ENCODE data around the gene TMEM150C.

The TMEM150C gene

DNA sequence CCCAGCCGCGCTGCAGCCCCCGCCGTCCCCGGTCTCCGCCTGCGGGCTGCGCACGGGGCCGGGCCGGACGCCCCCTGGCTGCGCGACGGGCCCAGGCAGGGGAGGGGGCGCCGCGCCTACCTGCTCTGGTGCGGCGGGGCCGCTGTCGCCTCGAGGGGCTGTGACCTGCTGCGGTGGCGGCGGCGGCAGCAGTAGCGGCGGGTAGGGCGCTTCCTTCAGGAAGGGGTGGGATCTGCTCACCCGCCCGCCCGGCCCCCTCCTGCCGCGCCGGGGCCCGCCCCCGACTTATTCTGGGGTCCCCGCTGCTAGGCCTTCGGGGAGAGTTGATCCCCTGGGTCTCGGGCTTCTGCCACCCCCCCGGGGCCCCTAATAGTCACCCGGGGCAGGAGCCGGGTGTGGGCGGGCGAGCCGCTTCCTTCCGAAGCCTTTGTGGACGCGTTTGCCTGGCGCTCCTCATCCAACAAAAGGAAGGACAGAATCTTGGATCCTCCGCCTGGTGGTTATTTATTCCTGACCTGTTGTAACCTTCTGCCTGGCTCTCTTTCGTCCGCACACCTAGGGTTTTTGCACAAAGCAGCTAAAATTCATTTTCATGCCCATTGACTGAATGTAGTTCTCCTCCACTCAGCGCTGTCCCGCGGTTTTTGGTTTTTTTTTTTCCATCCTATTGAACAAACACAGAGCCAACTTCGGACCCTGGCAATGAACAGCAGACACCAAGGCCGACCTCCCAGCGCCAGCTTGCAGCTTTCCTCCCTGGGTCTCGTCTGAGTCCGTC lies at the start of gene TMEM150C:
Gene TMEM150C, minus strand, starts transcription at position 203 of the 778 bp plus-strand sequence. CDS start 57,331 bp downstream, outside the sequence.
- peak; percentile 13 for DNase-seq

GRCh38 chr4:82611527-82611926 lies 49.7 kb upstream of the TMEM150C start:
- no peak for DNase-seq

DNA sequence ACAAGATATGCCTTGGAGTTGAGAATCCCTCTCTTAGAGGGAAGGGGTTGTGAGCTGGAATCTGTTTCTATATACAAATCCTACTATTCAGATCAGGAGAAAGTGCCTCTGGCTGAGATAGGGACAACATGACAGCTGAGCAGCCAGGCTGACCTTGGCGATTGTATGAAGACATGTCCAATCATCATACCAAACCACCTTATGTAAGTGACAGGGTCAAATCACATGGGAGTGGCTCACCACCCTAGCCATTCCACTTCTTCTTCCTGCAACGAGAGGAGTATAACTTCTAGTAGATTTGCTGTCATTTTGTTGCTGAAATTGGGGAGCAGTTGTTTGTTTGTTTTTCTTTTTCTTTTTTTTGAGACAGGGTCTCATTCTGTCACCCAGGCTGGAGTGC lies 48.3 kb upstream of the TMEM150C start:
- DNase-seq, result no peak

DNA sequence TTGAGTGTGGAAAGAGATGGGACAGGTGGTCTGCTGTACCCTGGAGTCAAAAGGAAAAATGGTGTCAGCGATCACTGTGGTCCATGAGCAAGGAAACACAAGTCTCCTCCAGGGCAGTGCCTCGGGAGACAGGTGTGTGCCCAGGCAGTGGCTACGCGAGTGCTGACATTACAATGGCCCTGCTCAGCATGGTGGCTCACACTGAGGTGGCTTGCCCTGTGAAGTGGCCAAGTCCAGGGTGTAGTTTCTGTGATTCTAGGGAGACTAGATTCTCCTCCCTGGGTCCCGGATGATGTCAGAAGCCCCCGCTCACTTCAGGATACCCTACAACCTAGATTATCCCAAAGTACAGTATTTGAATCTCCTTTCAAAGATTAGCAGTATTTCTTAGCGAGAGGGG lies 44.8 kb upstream of the TMEM150C start:
- no peak for DNase-seq

DNA sequence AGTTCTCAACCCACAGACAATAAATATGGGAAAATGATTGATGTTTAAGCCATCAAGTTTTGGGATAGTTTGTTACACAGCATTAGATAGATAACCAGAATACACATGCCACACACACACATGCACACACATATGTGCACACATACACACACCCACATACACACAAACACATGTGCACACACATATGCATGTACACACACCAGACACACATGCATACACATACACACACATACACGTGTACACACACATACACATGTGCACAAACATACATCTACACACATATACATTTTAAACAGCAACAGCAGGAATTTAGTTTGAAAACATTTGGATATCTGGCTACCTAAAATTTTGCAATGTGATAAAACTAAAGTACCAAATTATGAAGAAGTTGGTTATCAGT lies 42.7 kb upstream of the TMEM150C start:
- DNase-seq, result no peak

DNA sequence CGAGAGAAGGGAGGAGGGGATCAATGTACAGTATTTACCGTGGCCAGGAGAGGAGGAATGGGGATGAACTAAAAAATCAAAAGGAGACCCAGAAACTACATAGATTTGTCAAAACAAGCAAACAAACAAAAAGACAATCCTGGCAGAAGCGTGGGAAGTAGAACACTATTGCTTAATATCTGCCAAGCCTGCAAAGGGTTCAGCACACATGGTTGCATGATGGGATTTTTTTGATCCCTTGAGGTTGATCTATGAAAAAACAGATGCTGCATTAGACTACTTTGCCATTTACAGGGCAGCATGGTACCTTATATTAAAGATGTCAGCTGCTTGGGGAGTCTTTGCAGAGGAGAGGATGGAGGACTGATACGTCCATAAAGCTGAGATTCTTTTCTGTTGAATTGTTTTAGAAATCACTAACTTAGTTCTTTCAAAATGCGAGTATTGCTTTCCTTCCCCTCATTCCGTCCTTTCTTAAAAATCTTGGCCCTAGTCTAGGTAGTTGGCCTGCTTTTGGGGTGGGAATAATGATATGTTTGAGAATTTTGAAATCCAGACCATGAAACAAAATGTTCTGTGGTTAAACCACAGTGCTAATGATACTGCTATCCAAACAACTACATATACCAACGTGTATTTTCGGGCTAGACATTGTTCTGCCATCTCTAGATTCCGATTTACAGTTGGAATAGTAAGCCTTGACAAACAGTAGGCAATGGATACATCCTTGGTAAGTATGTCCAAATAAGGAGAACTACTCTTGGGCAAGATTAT lies 39.6 kb upstream of the TMEM150C start:
- no peak for DNase-seq

DNA sequence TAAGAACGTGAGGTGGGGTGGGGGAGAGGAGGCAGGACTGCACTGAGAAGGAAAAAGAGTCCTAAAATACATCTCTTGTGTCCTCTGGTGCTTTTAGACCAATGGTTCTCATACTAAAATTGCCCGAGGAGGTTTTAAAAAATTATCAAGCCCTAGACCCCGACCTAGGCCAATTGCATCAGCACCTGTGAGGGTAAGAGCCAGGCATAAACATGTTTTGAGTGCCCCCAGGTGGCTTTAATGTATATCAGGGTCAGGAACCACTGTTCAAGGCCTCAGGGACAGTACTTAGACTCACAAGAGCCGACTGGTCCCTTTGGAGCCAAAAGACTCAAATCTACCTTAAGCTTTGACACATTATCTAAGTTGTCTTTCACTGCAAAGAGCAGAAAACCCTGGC lies 37.5 kb upstream of the TMEM150C start:
- DNase-seq, result no peak

- DNase-seq, result no peak
Observed at GRCh38 chr4:82594456-82594855, 32.7 kb upstream of the TMEM150C start.

DNA sequence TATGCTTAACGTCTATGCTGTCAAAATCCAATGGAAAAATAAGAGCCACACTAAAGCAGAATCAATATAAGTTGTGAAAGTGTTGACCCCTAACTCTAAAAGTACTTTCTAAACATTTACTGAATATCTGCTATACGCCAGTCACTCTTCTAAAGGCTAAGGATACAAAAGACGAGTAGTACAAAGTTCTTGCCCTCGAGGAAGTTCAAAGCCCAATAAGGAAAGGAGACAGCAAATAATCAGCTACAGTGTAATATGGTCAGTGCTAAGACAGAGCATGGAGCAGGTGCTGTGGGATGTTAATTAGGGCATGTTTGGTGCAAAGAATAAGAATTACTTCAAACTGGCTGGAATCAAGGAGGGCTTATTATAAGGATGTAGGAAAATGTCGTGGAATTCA lies 31.6 kb upstream of the TMEM150C start:
- DNase-seq, result no peak

- DNase-seq, result no peak
Observed at GRCh38 chr4:82592639-82593038, 30.9 kb upstream of the TMEM150C start.

DNA sequence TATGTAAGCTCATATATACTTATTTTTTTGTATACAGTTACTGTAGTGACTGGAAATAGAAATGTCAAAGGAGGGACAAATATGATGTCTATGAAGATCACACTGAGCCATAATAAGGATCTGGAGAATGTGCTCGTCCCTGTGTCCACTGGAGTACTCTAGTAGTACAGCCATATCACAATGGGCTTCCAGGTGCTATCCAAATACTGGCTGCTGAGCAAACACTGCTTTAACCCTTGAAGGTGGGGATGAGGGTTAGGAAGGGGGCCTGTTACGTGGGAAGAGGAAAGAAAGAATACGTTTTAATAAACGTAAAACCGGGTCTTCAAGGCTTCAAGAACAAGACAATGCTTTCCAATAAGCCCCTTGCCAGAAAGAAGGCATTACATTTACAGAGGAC lies 29.8 kb upstream of the TMEM150C start:
- DNase-seq, result no peak

DNA sequence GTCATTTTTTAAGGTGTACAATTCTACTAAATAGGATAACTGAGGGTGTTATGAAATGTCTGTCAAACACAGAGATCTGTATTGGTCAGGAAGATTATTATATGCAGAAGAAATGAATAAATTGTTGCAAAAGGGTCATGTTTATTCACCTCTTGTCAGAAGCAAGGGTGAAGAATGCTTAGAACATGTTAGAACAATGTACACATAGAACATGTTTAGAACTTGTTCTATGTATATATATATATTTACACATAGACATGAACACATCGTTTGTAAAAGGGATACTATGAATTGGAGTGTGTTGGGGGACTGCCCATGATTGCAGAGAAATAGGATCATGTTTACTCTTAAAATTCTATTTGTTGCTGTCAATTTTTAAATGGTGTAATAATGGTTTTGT lies 28.0 kb upstream of the TMEM150C start:
- DNase-seq, result no peak

GRCh38 chr4:82588771-82589270 lies 27.0 kb upstream of the TMEM150C start:
- no peak for DNase-seq

DNA sequence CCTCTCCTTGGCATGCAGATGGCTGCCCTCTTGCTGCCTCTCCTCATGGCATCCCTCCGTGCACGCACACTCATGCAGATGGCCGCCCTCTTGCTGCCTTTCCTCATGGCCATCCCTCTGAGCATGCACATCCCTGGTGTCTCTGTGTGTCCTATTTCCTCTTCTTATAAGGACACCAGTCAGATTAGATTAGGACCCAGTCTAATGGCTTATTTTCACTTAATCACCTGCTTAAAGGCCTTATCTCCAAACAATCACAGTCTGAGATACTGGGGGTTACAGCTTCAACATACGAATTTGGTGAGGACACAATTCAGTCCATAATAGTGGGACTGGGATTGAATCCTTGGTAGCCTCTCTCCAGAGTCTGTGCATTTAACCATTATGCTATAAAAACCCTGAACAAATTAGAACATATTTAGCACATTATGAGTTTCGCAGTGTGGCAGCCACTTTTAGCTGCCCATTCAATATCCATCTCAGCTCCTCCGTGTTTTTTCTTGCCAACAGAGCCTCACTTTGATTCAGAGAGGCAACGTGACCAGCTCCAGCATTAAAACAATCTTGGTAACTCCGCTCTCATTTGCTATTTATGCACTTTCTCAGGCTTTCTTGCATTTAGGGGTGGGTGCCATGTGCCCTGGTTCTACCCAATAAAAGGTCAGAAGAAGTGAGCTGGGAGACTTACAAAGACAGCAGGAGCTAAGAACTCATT lies 26.2 kb upstream of the TMEM150C start:
- no peak for DNase-seq

DNA sequence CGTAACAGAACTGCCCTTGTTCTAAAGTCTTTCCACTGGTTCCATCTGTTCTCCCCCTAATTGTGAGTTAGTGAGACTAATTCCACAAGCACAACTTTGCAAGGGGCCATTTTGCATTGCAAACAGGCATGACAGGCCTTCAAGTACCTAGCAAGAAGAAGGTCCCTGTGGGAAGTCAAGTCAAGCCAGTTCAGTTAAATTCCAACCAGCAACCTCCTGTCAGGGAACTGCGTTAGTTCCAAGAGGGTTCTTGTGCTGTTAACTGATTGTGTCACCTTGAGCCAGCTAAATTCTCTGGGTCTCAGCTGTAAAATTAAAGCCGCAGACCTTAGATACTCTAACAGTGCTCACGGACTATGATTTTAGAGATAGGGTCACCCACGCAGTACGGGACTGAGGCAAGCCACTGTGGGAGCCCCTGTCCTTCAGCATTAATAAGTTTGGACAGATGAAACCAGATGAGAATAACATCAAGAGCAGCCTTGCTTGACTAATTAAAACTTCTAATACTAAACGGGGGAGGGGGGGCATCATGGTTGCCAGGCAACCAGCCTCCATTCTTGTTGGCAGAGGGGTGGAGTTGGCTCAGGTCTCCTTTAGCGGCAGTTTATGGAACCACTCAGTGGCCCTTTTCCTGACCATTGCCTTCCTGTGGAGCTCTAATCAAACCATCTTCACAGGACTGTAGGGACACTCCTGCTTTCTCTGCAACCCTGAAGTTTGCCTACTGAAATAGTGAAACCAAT lies 24.1 kb upstream of the TMEM150C start:
- DNase-seq, result no peak

- DNase-seq, result no peak
Observed at GRCh38 chr4:82584931-82585330, 23.1 kb upstream of the TMEM150C start.

- DNase-seq, result no peak
Observed at GRCh38 chr4:82583897-82584587, 22.3 kb upstream of the TMEM150C start.

- no peak for DNase-seq
Observed at GRCh38 chr4:82579932-82580331, 18.1 kb upstream of the TMEM150C start.

DNA sequence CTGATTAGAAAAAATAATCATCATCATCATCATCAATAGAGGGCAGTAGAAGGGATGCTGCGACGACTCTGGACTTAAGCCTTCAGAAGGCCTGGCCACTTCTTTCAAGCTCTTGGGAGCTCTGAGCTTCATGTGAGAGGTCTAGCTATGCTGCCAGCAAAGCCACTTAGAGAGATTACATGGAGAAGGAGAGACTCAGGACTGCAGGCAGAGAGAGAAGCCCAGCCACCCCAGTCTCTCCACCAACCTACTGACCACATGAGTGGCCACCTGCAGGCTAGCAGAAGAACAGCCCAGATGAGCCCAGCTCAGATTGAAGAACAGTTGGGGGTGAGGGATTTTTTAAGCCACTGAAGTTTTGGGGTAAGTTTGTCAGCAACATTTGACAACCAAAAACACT lies 17.1 kb upstream of the TMEM150C start:
- DNase-seq, result no peak

DNA sequence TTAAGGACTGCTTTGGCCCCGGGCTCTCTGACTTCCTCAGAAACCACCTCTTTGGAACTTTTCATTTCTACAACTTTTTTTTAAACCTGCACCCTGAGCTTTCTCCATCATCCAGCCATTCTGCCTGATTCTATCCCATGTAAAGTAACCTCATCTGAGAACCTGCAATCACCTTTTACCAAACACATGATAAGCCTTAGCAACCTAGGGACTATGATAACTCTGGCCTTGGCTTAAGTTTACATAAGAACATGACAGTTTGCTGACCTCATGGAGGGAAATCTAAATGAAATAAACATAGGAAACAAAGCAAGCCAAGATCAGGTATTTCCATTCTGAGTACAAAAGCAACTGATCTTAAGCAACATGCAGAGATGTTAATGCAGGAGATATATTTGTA lies 15.7 kb upstream of the TMEM150C start:
- no peak for DNase-seq

DNA sequence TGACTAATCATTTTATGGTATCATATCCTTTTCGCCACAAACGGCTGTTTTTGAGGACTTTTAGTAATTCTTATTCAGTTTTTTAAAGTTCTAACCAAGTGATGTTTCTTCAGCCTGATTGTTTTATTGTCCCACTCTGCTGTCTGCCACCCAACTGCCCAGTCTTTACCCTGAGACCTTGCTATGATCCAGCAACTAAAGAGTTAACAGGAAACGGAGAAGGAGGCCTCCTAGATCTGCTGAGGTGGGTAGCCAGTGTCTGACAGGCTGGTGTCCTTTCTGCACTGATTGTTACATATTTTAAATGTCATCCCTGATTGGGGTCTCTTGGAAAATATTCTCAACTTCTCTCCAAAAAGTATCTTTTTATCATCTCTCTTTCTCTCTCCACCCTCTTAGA lies 7.9 kb upstream of the TMEM150C start:
- DNase-seq, result no peak

GRCh38 chr4:82569076-82569475 lies 7.3 kb upstream of the TMEM150C start:
- DNase-seq, result no peak
